ENCODE results near the gene ZMAT5.

The ZMAT5 gene

DNA sequence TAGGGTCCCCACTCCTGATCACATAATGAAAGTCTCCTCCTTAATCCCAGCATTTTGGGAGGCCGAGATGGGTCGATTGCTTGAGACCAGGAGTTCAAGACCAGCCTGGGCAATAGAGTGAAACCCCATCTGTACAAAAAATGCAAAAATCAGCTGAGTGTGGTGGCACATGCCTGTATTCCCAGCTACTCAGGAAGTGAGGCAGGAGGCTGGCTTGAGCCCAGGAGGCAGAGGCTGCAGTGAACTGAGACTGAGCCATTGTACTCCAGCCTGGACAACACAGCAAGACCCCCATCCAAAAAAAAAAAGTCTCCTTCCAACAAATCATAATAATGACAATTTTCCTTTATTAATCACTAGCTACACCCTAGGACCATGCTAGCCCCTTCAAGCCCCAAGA lies 15.1 kb downstream of the ZMAT5 start:
- DNase-seq: no peak

DNA sequence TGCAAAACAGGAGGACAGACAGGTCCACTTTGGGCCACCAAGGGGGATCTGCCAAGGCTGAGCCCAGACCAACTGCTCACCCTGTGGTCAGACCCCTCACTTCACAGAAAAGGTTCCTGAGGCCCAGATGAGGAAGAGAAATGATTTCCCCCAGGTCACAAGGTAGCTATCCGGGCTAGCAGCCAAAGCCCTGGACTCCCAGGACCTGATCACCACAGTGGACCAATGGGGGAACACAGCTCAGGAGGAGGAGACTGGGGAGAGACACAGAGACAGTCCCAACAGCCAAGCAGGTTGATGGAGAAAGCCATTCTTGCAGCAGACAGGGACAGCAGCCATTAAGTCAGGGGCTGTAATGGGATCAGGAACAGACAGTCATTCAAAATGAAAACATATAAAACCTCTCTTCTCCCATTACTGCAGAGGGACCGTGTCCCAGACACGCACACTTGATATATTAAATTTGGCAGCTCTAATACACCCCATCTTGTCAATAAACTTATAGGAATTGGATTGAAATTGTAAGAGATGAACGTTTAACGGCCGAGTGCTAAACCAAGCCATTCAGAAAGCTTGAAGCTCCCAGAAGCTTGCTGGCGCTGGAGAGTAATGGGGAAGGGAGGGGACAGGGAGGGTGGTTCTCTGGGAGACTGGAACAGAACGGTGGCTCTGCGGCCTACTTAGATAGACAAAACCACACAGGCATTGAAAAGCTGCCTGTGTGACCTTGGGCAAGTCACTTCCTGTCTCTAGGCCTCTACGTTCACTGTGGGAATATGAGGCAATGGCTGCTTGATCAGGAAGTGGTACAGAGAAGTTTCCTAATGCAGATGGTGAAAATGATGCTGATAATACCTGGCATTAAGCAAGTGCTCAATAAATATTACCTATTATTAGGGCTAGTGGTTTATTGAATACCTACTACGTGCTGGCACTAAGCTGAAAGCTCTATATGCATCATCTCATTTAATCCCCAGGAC lies 16.0 kb downstream of the ZMAT5 start:
- DNase-seq: no peak

DNA sequence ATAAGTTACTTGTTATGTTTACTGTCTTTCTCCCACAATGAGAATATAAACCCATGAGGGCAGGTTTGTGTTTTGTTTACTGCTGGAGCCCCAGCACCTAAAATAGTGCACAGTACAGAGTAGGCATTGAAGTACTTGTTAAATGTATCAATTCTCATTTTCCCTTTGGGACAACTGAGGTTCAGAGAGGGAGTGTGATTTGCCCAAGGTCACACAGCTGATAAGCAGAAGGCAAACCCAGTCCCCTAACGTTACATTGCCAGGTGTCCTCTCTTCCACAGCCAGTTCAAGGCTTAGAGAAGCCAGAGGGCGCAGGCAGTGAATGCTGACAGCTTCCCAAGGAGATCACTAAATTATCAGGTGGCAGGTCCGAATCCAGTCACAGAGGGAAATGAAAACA lies 16.8 kb downstream of the ZMAT5 start:
- no peak for DNase-seq

DNA sequence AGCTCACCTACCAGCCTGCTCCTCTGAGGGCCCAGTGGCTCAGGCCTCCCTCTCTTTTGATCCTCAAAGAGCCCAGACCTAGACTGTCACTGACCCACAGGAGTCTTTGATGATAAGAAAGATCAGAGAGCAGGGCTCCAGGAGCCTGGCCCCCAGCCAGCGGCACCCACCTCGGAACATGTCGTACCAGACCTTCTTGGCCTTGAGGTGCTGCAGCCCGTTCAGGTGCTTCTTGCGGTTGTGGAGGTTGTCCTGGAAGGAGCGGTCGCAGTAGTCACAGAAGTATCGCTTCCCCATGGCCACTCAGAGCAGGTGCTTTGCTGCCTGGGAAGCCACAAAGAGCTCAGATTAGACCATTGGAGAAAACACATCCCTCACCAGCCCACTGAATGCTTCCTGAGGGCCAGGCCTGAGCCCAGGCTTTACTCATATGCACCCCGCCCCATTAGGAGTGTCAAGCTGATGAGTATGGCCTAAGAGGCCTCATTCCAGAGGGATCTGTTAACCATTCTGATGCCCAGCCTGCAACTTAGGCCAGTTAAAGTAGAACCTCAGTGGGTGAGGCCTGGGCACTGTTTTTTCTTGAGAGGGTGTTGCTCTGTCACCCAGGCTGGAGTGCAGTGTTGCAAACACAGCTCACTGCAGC lies 18.4 kb downstream of the ZMAT5 start:
- no peak for DNase-seq

DNA sequence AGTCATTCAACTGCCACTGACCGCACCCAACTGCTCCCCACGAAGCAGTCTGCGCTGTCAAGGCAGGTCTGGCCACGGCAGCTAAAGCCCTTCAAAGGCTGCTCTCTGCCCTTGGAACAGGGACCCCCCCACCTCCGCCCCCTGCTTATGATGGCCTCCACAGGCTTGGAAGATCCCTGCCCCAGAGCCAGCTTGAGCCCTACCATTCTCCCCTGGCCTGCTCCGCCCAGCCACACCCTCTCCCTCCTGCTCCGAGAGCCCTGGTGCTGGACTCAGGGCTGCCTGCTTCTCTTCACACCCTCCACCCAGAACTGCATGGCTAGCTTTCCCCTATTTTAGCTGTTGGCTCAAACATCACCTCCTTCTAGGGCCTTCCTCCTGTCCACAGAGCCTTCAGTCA lies 19.0 kb downstream of the ZMAT5 start:
- no peak for DNase-seq

DNA sequence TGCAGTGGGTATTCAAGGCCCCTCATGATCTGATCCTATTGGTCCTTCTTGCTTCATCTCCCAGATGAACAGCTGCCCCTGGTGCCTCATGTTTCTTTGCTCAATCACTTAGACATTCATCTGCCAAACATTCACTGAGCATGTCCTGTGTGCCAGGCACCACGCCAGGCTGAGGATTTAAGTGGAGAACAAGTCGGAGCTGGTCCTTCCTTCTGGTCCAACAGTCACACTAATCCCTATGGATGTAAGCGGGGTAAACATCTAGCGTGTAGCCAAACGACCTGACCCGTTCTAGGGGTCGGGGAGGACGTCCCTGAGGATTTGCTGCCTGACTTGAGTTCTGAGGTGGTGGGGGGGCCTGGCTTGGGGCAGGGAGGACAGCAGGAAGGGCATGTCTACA lies 21.9 kb downstream of the ZMAT5 start:
- no peak for DNase-seq

DNA sequence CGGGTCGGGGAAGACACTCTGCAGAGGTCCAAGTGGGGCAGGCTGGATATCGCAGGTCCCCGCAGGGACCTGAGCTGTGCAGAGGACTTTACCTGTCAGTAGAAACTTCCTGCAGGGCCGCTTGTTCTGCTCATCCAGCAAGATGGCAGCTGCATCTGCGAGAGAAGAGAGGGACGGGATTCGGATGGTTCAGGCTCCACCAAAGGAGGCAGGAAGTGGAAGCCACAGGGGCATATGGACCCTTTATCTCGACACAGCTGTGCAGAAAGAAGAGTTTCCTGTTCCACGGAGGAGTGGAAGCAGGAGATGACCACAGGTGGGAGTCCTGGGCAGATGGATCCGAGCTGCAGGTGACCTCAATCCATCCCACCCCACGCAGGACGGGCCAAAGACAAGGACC lies 24.5 kb downstream of the ZMAT5 start:
- no peak for DNase-seq

DNA sequence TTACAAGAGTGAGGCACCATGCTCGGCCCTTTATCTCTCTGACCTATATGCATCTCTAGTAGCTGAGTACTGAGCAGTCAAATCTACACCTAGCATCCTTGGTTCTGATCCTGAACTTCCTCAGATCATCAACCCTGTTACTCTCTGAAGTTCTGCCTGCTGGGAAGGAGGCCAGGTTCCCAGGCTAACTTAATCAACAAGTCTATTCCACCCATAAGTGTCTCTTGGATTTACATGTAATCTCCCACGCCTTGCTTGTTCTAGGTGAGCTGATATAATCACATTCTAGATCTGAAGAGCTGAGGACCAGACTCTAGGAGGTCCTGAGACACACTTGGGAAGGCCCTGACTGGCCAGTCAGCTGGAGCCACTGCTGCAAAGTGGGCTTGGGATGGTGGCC lies 24.9 kb downstream of the ZMAT5 start:
- no peak for DNase-seq

DNA sequence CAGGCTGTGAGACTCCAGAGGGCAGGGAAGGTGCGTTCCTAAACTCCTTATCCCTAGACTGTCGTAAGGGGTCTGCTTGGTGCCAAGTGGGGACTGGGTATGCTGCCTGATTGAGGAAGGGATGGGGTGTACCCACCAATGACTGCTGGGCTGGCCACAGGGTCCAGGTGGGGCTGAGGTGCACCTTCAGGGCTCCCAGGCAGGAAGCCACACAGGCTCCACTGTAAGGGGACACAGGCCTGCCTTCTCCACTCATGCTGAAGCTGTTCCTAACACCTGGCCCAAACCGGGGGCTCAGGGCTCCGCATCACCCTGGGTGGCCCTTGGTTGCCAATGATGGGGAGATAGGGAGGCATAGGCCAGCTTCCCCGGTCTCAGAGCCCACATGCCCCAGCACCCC lies 26.6 kb downstream of the ZMAT5 start:
- no peak for DNase-seq

DNA sequence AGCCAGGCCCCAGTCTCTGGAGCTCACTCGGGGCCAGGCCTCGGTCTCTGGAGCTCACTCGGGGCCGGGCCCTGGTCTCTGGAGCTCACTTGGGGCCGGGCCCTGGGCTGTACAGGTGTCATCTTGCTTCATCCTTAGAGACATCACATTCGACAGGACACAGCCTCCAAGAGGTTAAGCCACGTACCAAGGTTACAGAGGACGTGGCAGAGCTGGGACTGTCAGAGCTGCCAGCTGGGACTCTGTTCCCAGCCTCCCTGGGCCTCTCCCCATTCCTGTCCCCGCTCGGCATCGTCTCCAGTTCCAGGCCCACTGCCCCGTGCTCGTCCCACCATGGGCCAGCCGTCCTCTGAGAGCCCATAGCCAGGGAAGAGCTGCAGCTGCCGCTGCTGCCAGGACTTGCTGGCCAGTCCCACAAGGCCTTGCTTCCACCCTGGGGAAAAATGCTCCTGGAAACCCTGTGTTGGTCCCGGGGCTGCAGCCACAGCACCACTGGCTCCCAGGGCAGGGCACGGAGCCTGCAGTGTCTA lies 27.4 kb downstream of the ZMAT5 start:
- no peak for DNase-seq

DNA sequence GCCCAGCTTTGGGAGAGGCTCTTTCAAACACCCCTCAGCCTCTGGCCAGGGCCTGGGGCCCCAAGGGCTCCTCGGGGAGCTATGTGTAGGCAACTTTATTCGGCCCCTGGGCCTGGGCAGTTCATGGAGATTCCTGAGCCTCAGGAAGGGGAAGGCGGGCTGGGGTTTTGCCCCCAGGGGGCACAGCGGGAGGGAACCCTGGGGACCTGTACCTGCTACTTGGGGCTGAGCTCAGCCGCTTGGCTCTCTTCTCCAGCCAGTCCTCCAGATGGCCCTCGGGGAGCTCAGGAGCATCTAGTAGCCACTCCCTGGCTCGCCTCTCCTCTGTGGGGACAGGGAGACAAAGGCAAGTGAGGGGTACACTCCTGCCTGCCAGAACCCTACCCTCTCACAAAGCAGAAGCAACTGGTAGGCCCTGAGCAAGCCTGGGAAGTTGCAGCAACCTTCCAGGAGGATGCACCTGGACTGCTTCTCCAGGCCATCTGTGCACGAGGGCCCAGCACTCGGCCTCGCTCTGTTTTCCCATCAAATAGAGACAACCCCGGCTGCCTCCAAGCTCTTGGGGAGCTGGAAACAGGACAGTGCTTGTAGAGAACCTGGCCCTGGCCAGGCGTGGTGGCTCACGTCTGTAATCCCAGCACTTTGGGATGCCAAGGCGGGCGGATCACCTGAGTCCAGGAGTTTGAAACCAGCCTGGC lies 28.5 kb downstream of the ZMAT5 start:
- DNase-seq: no peak

DNA sequence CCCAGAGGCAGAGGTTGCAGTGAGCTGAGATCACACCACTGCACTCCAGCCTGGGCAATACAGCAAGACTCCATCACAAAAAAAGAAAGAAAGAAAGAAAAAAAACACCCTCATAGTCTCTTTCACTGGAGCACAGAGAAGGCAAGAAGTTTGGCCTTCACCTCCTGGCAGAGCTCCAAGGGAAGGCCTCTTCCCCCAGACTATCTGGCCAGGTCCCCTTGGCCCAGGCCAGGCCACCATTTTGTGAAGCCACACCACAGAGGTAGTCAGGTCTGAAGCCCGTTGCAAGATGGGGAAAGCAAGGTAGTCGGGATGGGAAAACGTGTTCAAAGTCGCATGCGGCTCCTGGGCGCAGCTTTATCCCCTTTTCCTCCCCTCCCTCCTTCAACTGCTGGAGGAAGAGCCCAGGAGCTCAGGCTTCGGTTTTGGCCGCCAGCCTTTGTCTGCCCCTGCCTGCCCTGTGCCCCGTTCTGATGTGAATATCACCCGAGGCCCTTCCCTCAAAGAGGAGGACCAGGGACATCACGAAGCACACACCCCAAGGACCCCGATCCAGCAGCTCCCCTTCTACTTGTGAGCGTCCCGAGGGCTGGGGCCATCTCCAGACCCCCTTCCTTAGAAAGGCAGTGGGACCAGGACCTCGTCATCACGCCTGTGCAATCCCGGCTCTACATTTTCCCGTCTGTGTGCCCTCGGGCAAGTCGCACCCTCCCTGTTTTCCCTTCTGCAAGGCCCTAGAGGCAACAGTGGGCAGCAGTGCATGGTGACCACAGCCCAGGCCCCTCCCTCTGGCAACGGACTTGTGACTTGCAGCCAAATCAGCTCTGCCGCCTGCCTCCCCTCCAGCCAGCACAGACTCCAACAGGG lies 29.3 kb downstream of the ZMAT5 start:
- no peak for DNase-seq

DNA sequence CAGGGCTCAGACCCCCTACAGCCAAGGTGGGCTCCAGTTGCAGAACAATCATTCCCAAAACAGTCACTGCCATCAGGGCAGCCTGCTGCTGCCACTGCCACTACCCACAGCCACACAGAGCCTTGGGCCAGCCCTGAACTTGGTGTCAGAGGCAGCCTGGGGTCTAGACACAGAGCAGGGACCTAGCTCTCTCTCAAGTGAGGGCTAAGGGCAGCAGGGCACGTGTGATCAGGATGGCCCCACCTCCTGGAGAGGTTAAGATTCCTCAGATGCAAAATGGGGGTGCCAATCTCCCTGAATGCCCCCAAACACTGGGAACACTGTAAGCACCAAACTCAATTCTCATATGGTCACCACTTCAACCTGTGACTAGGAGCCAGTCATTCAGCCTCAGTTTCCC lies 31.4 kb downstream of the ZMAT5 start:
- no peak for DNase-seq

DNA sequence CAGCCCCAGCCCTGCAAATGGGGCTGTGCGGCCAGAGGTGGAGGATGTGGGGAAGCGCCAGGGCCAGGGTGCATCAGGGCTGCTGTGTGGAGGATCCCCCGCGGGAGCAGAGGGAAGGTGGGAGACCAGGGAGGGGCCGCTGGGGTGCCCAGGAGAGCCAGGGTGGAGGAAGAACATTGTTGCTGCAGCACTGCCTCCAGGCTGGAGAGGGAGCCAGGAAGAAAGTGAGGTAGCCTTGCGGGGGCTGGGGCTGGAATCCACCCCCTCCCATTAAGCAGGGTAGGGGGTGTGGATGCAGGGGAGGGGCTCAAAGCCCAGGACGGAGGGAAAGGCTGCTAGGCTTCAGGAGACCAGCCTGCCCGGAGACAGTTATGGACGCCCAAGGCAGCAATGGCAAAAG lies 32.0 kb downstream of the ZMAT5 start:
- DNase-seq: no peak

DNA sequence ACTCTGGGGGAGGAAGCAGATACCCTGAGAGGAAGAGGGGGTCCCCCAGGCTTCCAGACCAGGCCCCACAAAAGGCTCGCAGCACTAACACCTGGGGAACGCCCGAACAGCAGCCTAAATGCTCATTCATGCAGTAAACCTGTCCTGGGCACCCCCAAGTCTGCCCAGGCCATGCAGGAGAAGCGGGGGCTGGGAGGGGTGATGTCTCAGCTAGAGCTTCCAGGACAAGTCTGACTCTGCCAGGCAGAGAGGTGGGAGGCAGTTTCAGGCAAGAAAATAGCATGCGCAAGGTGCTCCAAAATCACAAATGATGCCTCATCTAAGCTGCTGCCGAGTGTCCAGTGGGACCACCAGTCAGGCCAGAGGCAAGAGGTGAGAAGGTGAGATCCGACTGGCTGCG lies 32.4 kb downstream of the ZMAT5 start:
- no peak for DNase-seq

DNA sequence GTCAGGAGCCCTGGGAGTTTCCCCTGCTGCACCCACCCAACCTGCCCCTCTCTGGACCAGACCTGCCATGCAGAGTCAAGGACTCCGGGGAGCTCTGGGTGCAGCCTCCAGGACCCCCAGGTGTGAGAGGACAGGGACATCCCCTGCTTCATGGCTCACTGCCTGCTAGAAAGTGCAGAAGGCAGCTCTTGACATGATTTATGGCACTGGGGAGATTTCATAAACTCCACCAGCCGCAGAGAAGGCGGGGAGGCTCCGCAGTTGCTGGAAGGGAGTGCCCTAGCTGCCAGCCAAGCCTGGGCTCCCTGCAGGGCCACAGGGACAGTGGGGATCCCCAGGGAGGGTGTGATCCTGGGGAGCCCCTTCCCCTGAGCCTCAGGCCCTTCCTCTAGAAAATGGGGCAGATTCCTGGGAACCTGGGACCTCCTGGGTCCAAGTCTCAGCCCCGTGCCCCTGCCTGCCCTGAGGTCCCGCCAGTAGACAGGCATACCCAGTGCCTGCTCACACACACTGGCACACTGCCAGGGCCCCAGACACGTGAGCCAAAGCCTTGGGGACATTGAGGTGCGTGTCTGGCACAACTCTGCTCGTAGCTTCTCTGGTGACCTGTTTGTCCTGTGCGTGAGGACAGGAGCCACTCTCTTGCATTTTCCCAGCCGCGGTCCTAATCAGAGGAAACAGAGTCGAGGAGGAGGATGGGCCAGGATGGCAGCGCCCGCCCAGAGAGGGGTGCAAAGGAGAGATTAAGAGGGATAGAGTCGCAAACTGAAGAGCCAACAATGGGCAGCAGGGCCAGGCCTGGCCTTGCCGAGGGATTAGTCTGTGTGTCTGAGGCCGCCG lies 33.2 kb downstream of the ZMAT5 start:
- peak; percentile 28 for DNase-seq

DNA sequence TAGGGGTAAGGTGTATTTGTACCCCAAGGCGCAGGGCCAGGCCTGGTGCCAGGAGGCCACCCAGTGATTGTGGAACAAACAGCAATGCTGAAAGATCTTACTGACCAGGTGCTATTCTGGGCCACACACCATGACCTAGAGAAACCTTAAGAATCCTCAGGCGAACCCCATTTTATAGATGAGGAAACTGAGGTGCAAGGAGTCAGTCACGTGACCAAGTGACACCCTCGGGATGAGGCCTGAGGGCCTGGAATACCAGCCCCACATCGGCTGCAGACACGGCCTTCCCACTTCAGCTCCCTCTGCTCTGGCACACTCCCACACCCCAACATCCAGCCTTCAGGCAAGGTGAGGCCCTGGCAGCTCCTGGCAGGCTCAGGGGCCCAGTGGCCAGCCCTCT lies 33.9 kb downstream of the ZMAT5 start:
- no peak for DNase-seq

DNA sequence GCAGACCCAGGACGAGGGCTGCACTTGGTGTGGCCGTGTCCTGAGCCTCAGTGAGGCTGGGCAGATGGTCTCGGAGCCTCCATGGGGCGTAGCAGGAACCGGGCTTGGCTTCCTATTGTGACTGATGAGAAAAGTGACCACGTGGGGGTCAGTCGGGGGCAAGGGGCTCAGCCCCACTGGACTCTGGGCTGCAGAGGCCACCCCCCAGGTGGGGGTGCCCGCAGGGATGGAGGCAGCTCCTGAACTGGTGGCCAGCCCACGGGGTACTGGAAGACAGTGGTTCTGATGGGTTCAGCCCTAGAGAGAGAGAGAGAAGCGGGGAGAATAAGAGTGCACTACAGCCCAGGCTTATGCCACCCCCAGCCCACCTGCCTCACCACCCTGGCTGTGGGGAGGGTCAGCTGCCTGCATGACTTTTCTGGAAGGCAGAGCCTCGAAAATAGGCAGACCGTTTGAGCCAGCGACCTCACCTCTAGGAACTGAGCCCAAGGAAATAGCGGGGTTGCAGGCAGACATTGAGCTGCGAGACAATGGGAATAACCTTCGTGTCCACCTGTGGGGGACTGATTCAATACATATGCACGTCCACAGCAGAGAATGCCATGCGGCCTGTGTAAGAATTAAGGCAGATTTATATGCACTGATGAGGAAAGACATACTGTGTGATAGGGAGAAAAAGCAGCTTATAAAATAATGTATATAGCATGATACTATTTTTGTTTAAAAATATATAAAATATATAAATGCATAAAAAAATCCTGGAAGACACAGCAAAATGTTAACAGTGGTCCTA lies 35.6 kb downstream of the ZMAT5 start:
- DNase-seq: no peak

DNA sequence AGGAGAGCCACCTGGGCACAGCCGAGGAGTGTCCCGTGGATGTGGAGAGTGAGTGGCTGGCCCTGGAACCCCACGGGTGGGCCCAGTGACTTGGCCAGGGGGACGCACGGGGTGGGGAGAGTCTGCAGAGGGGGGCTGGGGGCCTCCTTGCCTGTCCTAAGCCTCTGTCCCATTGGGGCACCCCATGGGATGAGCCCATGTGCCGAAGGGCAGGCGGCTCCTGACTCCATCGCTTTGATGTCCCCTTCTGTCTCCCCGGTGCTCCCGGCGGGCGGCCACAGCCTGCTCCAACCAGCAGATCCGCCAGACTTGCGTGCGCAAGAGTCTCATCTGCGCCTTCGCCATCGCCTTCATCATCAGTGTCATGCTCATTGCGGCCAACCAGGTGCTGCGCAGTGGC lies 37.6 kb downstream of the ZMAT5 start:
- no peak for DNase-seq

DNA sequence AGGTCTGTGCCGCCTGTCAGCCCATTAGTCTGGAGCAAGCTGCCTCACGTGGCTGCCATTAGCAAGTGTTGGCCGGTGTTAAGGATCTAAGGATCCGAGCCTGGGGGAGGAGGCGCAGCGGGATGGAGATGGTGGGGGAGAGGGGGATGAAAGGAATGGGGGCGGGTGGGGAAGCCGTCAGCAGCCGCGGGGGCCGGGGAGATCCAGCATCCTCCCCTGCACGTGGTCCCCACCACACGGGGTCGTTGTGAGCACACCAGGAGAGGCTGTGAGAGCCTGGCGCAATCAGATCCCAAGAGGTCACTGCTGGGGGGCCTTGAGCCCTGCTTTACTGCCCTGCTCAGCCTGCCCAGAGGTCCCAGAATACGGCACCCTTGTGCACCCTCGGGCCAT lies 39.7 kb downstream of the ZMAT5 start:
- no peak for DNase-seq

Data from NCI-H774 (cell line).